Gastroesophageal sphincter (tissue), 3 donors: ENCODE measurements around the gene LMO4.

Experiments
- EP300 ChIP-seq: sonication (generic); formaldehyde crosslinking; IDR thresholded peaks from one replicate; pipeline ENCODE4 v1.6.1; 2017; ENCODE audit warnings: antibody characterized with exemption, mild to moderate bottlenecking
- POLR2A ChIP-seq, 2 donors: fragments of 450-650 bp; IDR thresholded peaks; one replicate each; pipeline ENCODE4 v1.6.1; 2017; ENCODE audit warnings: antibody characterized with exemption in 2 of 2, mild to moderate bottlenecking in 2 of 2, moderate library complexity in 1 of 2
- TF ChIP-seq, protein P1 (sequence below), 4 experiments: fragments of 200-600 bp in 2 of 4; fragments of 450-650 bp in 2 of 4; sonication (generic) in 1 of 4; IDR thresholded peaks; one replicate each; pipeline ENCODE4 v1.5.1; 2017 to 2019; ENCODE audit warnings: antibody characterized with exemption in 4 of 4, mild to moderate bottlenecking in 2 of 4, moderate library complexity in 2 of 4

DNA sequence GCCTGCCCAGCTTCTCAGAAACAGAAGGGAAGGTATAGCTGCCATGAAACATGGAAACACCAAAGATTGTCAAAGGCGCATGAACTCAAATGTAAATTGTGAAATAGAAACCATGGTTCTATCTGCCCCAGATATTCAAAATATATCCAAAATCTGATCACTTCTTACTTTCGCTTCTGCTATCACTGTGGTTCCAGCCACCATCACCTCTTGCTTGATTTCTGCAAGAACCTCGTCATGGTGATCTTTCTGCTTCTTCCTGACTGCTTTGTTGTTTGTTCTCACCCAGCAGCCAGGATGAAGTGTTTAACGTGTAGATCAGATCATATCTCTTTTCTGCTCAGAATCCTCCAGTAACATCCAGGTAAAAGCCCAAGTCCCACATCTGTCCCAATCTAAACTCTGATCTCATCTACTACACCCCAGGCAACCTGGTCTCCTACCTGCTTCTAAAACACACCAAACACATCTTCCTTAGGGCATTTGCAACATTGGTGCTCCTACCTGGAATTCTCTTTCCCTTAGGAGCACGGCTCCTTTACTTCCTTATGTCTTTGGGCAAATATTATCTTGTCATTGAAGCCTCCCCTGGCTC, 10.5 kb upstream of the LMO4 start:
- TF ChIP-seq POLR2A (IDR thresholded peaks at IDR 0.05), result no peak
- TF ChIP-seq, protein P1, sequence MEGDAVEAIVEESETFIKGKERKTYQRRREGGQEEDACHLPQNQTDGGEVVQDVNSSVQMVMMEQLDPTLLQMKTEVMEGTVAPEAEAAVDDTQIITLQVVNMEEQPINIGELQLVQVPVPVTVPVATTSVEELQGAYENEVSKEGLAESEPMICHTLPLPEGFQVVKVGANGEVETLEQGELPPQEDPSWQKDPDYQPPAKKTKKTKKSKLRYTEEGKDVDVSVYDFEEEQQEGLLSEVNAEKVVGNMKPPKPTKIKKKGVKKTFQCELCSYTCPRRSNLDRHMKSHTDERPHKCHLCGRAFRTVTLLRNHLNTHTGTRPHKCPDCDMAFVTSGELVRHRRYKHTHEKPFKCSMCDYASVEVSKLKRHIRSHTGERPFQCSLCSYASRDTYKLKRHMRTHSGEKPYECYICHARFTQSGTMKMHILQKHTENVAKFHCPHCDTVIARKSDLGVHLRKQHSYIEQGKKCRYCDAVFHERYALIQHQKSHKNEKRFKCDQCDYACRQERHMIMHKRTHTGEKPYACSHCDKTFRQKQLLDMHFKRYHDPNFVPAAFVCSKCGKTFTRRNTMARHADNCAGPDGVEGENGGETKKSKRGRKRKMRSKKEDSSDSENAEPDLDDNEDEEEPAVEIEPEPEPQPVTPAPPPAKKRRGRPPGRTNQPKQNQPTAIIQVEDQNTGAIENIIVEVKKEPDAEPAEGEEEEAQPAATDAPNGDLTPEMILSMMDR (IDR thresholded peaks at IDR 0.05), result no peak
- no peak for TF ChIP-seq EP300
